CD4-positive, alpha-beta T cell treated with Interleukin-12 subunit alpha and Interleukin-12 subunit beta, for 1 hour (primary cell): ENCODE measurements around the gene CAMKMT.

ENCODE experiments used
- DNase-seq: peaks from one replicate; pipeline ENCODE4 v3.0.0-alpha.2; 2020

The CAMKMT gene

DNA sequence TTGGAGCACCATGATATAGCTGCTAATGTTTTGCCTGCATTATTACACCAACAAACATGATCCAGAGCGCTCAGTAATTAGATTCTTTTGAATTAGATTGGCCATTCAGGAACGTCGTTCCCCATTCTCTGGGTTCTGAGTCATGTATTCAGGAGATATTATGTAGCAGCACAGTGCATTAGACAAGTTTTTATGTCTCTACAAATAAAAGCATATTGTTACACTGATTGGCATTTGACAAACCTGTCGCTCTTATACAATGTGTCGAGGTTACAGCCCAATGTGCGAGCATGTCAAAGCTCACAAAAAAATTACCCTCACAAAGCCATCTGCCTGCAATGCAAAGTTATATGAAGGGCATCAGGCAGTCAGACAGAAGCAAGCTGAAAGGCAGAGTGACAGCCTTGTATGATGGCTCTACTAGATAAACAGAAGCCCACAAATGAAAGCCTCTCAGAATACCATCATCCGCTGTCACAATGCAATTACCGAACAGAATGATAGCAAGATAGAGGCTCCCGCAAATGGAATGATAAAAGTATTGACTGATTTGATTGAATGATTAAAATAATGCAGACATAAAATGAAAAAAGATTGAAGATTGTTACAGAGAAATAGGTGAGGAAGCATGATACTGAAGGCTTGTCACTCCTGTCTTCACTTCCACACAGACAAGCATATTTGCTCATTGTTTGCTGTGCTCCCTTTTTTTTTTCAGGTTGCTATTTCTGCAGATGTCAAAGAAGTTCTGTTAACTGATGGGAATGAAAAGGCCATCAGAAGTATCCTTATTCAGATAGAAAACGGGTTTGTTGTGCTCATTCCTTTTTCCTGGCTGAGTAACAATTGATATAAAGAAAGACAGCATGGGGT, 345.2 kb downstream of the CAMKMT start:
- DNase-seq = no peak

DNA sequence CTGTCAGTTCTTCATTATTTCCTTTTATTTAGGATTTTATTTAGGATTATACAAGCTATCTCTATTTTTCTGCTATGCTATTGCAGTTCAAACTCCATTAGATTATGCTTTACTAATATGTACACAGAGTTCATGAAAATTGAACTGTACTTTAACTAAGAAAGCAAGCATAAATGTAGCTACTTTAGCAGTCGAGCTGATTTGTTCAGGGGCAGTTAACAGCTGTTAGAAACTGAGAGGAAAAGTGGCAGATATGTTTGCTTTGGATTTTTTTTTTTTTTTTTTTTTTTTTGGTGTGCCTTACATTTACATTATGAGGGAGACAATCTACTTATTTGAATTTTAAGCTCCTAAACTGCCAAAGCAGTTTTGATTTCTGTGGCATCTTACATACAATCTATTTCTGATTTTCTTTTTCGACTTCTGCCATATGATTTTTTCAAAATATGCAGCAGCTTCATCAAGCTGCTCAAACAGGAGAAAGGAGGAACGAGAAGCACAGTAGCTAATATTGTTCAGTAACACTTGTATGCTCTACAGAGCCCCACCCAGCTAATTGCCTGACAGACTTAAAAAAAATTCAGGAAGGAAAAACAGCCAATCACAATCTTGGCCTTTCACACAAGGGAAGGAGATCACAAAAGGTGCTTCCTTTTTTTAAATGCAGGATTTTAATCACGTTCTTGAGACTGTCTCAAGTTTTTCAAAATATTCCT, 346.4 kb downstream of the CAMKMT start:
- peak; percentile 3 for DNase-seq

DNA sequence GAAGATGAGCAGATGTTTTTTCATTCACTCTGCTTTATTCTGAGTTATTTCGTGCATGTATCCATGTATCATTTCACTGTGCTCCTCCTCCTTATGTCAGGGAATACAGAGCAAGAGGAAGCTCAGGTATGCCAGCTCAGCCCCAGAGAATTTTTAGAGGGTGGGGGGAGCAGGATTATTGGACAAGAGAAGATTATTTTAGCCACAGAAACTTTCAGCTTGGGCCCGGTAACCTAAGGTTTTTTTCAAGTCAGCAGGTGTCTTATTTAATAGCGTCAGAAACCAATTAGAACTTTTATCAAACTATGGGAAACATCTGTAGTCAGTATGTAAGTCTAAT, 346.9 kb downstream of the CAMKMT start:
- no peak for DNase-seq

DNA sequence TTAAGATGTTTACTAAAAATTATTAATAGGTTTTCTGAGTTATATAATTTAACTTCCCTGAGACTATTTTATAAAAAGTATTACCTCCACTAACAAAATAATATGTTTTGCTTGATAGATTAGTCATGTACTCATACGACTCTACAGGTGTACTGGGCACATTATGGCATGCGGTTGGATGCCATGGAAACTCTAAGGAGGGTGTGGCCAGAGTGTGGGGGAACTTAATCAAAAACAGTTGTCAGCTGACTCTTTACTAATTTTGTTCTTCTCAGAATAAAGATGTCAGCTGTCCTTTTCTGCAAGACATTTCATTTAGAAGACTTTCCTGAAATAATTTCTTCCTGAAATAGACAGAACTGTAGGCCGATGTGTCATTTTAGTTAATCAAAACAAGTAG, 351.4 kb downstream of the CAMKMT start:
- DNase-seq = no peak

DNA sequence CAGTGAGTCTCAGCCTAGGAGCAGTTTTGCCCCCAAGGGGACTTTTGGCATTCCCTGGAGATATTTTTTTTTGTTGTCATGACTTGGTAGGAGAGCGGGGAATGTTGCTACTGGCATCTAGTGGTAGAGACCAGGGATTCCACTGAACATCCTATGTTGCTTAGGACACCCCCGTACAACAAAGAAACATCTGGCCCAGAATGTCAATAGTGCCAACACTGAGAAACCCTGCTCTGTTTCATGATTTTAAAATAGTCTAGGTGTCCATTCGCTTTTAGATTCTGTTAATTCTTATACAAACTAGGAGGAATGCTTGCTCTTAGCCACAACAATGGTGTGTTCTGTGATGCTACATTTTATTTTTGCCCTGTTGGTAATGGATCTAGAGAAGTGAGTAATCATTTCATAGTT, 353.9 kb downstream of the CAMKMT start:
- no peak for DNase-seq

DNA sequence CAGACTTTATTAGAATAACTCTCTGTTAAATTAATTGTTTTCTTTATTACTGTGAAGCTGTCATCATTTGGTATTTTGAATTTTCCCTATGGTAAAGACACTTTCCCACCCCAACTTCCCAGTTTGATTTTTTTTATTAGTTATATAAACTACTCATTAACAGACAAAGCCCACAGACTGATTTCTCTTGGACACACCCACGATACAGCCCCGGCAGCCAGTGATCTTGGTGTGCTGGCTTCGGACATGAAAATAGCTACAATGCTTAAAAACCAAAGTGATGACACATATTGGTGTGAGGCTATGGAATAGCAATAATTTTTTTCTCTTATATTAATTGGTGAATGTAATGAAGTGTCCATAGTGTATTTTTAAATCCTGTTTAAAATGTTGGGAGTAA, 354.4 kb downstream of the CAMKMT start:
- DNase-seq = no peak

DNA sequence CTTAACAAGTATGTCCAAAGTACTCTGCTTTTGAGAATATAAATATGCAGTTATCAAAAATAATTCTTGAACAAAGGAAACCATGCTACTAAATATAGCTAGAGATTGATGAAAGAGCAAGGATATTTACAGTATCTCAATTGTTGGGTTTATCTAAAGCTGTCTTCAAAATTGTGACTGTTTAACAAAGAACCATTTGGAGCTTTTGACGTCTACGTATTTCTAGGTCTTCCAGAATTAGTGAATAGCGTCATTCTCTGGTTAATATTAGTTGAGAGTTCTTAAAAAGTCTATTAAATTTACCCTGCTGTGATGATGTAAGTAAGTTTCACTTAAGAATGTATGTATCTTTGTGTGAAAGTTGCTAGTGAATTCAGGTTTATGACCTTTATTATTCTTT, 356.7 kb downstream of the CAMKMT start:
- no peak for DNase-seq

DNA sequence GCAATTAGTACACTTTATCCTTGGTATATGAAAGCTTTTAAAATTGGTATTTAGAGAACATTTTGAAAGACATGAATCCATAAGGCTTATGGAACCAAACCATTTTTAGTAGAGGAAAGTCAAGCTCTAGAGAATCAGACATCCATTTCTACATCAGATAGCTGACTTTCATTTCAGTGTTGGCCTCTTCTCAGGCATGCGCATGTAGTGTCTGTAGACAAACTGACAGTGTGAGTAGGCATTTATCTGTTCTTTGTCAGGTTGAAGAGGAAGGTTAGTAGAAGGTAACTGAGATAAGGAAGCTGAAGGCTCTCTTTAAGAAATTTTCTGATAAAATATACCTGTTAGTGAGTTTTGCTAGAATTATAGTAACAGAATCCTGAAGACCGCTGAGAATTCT, 357.8 kb downstream of the CAMKMT start:
- DNase-seq = no peak

DNA sequence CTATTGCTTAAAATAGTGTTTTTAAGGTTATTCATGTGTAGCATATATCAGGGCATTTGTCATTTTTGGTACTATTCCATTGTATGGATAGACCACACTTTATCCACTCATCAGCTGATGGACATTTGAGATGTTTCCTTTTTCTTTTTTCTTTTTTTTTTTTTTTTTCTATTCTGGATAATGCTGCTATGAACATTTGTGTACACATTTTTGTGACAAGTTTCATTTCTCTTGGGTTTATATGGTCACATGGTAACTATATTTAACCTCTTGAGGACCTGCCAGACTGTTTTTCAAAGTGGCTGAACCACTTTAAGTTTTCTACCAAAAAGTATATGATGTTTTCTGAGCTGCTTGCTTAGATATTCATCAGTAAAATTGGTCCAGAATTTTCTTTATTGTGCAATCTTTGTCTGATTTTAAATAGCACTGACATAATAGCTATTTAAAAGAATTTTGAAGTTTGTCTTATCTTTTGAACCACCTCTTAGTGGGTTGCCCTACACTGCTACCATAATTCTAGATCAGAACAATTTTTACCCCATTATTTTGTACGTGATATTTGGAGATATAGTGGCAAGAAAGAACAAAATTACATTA, 360.4 kb downstream of the CAMKMT start:
- DNase-seq = no peak

DNA sequence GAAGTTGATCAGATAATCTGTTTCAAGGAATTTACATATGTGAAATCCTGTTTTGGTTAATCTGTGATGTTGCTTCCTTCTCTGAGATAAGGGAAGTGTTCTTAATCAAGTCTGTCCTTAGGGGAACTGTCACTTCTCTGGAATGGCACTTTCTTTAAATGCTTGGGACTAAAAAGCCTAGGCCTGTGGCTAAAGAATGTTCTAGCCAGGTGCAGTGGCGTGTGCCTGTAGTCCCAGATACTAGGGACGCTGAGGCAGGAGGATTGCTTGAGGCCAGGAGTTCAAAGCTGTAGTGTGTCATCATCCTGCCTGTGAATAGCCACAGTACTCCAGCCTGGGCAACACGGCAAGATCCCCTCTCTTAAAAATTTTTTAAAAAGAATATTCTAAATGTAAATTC, 362.2 kb downstream of the CAMKMT start:
- DNase-seq = no peak

DNA sequence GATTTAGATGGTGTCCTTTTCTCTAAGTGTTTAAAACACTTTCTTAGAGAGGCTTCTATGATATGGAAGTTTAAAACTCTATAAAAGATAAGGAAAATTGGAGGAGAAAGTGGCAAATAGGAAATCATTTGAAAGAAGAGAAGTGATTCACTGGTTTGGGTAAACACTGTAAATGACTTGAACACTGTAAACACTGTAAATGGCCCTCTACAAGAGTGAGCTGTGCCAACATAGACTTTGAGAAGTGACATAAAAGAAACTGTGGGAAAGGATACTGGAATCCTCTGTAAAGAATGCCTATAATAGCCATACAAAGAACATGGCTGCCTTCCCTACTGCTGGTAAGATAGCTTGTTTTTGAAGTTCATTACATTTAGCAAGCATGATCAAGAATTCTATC, 368.8 kb downstream of the CAMKMT start:
- no peak for DNase-seq

DNA sequence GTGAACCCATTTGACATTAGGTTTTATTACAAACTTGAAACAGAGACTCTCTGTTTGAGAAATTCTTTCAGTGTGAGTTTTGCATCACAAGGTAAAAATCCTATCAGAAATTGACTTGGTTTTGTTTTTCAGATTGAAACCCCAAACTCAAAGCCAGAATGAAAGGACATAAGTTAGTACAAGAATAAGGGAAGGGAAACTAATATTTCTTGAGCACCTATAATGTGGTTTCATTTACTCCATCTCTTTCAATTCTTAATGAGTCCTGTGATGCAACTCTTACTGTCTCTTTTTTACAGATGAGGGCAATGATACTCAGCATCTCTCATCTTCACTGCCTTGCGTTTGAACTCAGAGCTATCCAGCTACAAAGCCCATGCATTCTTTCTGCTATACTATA, 369.8 kb downstream of the CAMKMT start:
- DNase-seq = no peak

DNA sequence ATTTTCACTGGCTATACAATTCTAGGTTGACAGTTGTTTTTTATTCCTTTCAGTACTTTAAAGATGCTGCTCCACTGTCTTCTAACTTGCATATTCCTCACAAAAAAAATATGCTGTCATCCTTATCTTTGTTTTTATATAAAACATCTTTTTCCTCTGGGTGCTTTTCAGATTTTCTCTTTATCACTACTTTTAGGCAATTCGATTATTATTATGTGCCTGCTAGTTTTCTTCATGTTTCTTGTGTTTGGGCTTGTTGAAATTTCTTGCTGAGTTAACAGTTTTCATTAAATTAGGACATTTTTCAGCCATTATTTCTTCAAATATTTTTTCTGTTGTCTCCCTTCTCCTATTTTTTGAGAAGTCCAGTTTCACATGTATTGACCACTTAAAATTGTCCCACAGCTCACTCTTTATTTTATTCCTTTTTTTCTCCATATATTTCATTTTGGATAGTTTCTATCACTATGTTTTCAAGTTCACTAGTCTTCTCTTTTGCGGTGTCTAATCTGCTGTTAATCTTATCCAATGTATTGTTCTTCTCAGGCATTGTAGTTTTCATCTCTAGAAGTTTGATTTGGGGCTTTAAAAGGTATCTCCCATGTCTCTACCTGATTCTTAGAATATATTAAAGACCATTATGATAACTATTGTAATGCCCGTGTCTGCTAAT, 374.7 kb downstream of the CAMKMT start:
- DNase-seq = no peak

DNA sequence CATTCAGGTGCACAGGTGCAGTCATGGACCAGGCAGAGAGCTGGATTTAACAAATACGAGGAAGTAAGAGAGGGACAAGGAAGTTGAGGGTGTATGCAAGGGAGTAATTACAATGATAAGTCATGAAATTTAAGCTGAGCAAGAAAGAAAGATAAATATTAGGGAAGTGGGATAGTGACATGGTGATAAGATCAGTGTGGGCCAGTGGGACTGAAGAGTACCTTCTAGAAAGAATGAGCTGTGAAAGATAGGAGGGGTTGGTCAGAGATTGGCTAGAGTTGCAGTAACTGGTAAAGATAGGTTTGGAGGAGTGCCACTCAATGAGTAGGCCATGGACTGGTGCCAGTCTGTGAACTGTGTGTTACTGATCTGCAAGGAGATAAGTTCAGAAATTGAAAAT, 378.9 kb downstream of the CAMKMT start:
- DNase-seq = no peak

DNA sequence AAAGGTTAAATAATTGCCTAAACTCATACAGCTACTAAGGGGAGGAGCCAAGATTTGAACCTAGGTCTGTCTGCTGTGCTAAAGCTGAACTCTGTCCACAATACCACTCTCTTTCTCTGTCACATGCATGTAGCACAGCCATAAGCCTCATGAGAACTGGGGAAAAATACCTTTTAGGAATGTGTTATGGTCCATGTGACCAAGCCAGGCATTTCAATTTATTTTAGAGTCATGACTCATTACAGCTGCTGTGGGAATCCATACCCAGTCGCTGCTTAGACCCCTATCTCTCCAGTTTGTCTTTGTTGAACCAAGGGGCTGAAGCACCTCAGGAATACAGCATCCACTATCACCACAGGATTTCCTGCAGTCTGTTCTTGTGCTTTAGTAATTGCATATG, 379.8 kb downstream of the CAMKMT start:
- DNase-seq = no peak

DNA sequence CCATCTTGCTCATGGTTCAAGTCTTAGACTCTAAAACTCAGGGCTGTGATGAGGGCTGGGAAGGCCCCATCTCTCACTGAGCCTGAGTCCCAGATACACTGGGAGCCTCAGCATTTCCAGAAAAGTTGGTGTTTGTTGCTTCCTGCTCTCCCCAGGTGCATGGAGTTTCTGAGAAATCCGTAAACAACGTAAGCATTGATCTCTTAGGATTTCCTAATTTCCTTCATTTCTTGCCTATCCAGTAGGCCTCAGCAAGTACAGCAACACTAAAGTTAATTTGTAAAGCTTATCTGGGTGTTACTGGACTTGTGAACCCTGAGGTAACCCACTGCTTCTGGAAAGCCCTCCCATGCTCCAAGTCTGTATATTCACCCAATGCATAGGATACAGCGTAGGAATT, 380.3 kb downstream of the CAMKMT start:
- DNase-seq = no peak

DNA sequence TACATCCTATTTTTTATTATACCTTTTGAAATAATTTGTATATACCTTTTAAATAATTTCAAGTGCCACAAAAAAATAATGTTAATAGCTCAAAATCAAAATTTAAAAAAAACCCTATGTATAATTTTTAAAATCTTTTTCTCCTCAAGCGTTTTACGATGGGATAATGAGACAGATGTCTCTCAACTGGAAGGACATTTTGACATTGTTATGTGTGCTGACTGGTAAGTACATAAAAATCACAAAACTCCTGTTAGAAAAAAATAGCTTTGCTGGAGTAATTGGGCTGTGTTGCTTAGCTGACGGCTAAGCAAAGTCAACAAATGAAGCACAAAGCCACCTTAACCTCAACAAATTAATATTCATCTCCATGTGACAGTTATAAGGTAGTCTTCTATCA, 381.7 kb downstream of the CAMKMT start:
- no peak for DNase-seq

DNA sequence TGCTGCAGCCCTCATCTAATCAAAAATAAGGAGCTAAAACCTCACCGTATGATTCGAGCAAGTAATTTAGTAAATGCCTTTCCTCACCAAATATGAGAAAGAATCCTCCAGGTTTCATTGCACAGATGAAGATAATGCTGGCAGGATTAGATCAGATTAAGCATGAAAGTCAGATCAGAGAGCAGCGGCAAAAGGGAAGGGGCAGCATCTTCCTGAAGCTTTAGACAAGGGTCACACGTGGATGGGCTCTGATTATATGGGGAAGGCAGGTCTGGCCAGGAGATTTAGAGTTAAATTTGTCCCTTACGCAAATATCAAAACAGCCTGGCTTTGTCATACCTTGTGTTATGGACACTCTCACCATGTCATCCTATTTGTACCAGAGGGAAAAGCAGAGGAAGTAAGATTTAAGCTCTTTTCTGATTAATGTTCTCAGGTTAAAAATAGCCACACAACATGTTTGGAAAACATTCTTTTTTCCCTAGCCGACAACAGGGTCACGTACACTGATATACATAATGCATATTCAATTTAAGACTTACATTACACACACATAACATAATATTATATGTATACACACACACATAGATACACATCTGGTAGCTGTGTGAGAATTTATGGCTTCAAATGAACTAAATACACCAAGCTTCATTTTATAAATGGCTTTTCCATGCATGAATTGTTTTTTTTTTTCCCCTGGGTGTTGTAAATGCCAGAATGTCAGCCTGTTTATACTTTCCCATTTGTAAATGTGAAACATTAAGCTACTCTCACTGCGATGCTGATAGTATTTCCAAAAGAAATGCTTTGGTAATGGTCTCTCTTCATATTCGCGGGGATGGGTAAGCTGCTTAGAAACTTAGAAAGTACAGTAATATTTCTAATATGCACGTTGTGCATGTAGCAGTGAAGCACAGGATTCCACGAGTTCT, 383.5 kb downstream of the CAMKMT start:
- no peak for DNase-seq

DNA sequence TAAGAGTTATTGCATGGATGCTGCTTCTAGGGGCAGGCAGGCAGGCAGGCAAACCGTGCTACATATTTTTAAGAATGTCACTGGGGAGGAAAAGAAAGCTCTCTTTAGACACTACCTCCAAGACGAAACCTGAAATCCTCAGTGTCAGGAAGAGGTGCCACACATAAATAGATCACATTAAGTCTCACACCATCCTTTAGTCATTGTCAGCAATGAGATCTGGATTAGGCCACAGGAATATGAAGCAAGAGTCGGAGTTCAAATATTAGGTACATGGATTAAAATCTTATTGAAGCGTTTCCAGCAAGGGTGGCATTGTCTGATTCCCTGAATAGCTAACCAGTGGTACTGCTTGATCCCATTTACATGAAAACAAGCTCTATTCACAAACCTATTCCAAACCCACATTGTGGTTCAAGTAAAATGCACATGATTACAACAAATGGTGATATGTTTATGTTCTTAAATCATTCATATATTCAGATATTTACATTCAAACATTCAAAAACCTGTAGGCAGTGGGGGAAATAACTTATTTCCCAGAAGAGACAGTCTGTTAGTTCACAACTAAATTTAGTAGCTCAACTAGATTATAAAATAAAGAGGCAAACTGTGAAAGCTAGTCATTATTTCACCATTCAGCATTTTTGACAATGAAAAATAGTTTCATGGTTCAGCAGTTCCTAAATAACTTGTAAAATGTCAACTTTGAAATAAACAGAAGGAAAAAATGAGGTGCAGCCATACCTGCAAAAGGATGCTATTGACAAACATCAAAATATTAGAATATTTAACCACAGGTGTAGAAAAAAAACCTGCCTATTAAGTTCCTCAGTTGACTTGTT, 384.4 kb downstream of the CAMKMT start:
- no peak for DNase-seq

DNA sequence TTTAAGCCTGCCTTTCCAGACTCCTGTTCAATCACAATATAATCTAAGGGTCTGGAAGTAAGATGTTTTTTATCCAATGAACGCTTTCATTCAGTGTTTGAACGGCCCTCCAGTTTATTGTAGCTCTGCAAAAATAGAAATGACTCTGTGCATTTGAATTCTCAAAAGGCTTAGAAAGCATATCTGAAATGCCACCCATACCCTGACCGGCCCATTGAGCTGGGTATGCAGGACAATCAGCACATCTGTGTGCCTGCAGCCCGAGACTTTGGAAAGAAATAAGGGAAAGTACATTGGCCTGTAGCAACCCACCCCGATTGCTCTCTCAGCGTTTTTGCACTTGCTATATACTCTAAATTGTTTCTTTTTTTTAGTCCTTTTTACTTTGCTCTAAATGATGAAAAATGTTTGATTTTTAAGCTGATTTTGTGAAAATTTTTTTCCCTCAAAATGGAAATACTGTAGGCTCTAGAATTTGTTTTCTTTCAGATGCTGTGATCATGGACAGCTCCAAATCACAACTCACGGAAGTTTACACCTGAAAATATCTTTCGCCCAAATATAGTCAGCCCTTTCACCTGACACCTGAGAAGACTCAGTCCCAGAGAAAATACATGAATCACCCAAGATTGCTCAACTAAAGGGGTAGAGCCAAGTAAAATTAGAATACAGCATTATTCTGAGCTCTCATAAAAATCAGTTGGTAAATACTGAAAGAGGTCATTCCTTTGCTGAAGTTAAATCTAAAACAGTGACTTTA, 385.3 kb downstream of the CAMKMT start:
- no peak for DNase-seq

DNA sequence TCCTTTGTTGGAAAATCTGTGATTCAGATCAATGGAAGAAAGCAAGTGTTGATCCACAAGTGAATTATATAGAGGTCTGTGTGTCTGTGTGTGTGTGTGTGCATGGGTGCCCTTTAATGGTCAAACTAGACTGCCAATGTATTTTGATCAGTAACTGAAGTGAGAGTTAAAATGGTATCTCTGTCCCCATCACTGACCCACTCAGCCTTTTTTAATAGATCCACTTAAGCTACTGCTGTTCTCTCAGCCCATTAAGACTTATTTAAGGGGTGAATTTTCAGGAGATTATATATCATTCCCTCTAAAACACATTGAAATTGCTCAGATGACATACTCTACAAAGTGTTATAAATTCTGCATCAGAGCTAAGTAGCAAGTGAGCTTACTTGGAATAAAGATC, 386.0 kb downstream of the CAMKMT start:
- DNase-seq = no peak
